Stomach smooth muscle (tissue), 2 donors: ENCODE measurements around the gene DNAL1.

ENCODE experiments used
- H3K27ac ChIP-seq: one replicate; pipeline ENCODE4 v1.7.0; 2013; ENCODE audit warnings: mild to moderate bottlenecking, low read length, inconsistent platforms
- H3K27me3 ChIP-seq, 2 donors: one replicate each; pipeline ENCODE4 v1.7.0; 2013; ENCODE audit warnings: low read length in 2 of 2; ENCODE audit not compliant: insufficient read depth in 2 of 2, control insufficient read depth in 1 of 2
- H3K36me3 ChIP-seq, 2 donors: one replicate each; pipeline ENCODE4 v1.7.0; 2013; ENCODE audit warnings: low read length in 2 of 2; ENCODE audit not compliant: control insufficient read depth in 2 of 2, insufficient read depth in 2 of 2
- H3K4me1 ChIP-seq: one replicate; pipeline ENCODE4 v1.7.0; 2013; ENCODE audit warnings: low read length; ENCODE audit not compliant: control insufficient read depth, insufficient read depth
- H3K4me3 ChIP-seq, 2 donors: one replicate each; pipeline ENCODE4 v1.7.0; 2013; ENCODE audit warnings: low read length in 2 of 2
- H3K9ac ChIP-seq, 2 donors: one replicate each; pipeline ENCODE4 v1.7.0; 2013; ENCODE audit warnings: low read length in 2 of 2, mild to moderate bottlenecking in 1 of 2
- H3K9me3 ChIP-seq, 2 donors: one replicate each; pipeline ENCODE4 v1.7.0; 2013; ENCODE audit warnings: low read length in 2 of 2; ENCODE audit not compliant: control insufficient read depth in 2 of 2
- donor health status: healthy.
- donor health status: Pancreatic carcinoma.

Gene DNAL1

GRCh38 chr14:73744874-73745529, 100.2 kb downstream of the DNAL1 start:
- H3K36me3 ChIP-seq = no peaks in the 10 kb centered on the region
- peak overlapping the region; percentile 85 for H3K27ac ChIP-seq
- no peaks in the 10 kb centered on the region for H3K27me3 ChIP-seq
- H3K4me3 ChIP-seq = peak overlapping the region in 1 of 2 donors; percentile 40
- H3K9me3 ChIP-seq = no peaks in the 10 kb centered on the region
- peaks cover 94% of the 10 kb centered on the region for H3K4me1 ChIP-seq
- H3K9ac ChIP-seq = peak overlapping the region in 1 of 2 donors; percentile 47

- Histone ChIP-seq H3K4me3 (peak overlapping the region; percentile 39 to 47), H3K9ac (peak overlapping the region; percentile 44 to 62), H3K9me3 (no peaks in the 10 kb centered on the region), H3K27me3 (no peaks in the 10 kb centered on the region), H3K36me3 (no peaks in the 10 kb centered on the region), H3K4me1 (peaks cover 94% of the 10 kb centered on the region), H3K27ac (peak overlapping the region; percentile 85)
These were observed 101.1 kb downstream of the DNAL1 start for GRCh38 chr14:73745571-73746519.

GRCh38 chr14:73746520-73747378, 102.0 kb downstream of the DNAL1 start:
- Histone ChIP-seq H3K27me3 (no peaks in the 10 kb centered on the region), H3K9me3 (no peaks in the 10 kb centered on the region), H3K36me3 (no peaks in the 10 kb centered on the region), H3K4me1 (peaks cover 94% of the 10 kb centered on the region), H3K27ac (peak overlapping the region; percentile 85), H3K9ac (peak overlapping the region; percentile 44 to 62), H3K4me3 (peak overlapping the region; percentile 39 to 47)

- Histone ChIP-seq H3K27ac (peak overlapping the region; percentile 85), H3K4me1 (peaks cover 94% of the 10 kb centered on the region), H3K9ac (peak overlapping the region in 1 of 2 donors; percentile 44), H3K9me3 (no peaks in the 10 kb centered on the region), H3K36me3 (no peaks in the 10 kb centered on the region), H3K27me3 (no peaks in the 10 kb centered on the region), H3K4me3 (peak overlapping the region; percentile 39 to 47)
These were observed 102.8 kb downstream of the DNAL1 start for GRCh38 chr14:73747379-73748211.

- peaks cover 94% of the 10 kb centered on the region for H3K4me1 ChIP-seq
- H3K27me3 ChIP-seq = no peaks in the 10 kb centered on the region
- peak overlapping the region; percentile 85 for H3K27ac ChIP-seq
- no peaks in the 10 kb centered on the region for H3K9me3 ChIP-seq
- no peaks in the 10 kb centered on the region for H3K36me3 ChIP-seq
- H3K4me3 ChIP-seq = no peak overlapping the region
- peak overlapping the region in 1 of 2 donors; percentile 22 for H3K9ac ChIP-seq
These were observed 104.1 kb downstream of the DNAL1 start for GRCh38 chr14:73748858-73749357.

GRCh38 chr14:73749706-73750530, 105.1 kb downstream of the DNAL1 start:
- peaks cover 94% of the 10 kb centered on the region for H3K4me1 ChIP-seq
- no peaks in the 10 kb centered on the region for H3K36me3 ChIP-seq
- peak overlapping the region; percentile 28 to 35 for H3K4me3 ChIP-seq
- H3K9ac ChIP-seq = peak overlapping the region in 1 of 2 donors; percentile 21
- H3K27ac ChIP-seq = peak overlapping the region; percentile 92
- H3K9me3 ChIP-seq = no peaks in the 10 kb centered on the region
- H3K27me3 ChIP-seq = no peaks in the 10 kb centered on the region

- H3K36me3 ChIP-seq = no peaks in the 10 kb centered on the region
- H3K9ac ChIP-seq = peak overlapping the region in 1 of 2 donors; percentile 36
- peak overlapping the region; percentile 92 for H3K27ac ChIP-seq
- H3K4me3 ChIP-seq = peak overlapping the region in 1 of 2 donors; percentile 35
- peaks cover 94% of the 10 kb centered on the region for H3K4me1 ChIP-seq
- H3K9me3 ChIP-seq = no peaks in the 10 kb centered on the region
- H3K27me3 ChIP-seq = no peaks in the 10 kb centered on the region
These were observed 105.7 kb downstream of the DNAL1 start for GRCh38 chr14:73750531-73750901.

GRCh38 chr14:73751157-73751691, 106.4 kb downstream of the DNAL1 start:
- Histone ChIP-seq H3K27ac (peak overlapping the region; percentile 92), H3K9ac (no peak overlapping the region), H3K36me3 (no peaks in the 10 kb centered on the region), H3K9me3 (no peaks in the 10 kb centered on the region), H3K4me3 (no peak overlapping the region), H3K27me3 (no peaks in the 10 kb centered on the region), H3K4me1 (peaks cover 94% of the 10 kb centered on the region)
